Nephron progenitor cell (in vitro differentiated cells): Measurements from ENCODE around the gene ZNF705A.
"Not testable (repeated sequence)": the region's sequence is repeated elsewhere in the genome, so short reads cannot be mapped to it uniquely, and the experiment has no call there.

Source experiments
- DNase-seq: peaks from one replicate; pipeline ENCODE4 v3.0.0; 2021
- H3K27ac Mint-ChIP-seq: 2 replicates; pipeline ENCODE4 v1.8.0; 2021; ENCODE audit warnings: mild to moderate bottlenecking, moderate library complexity, mixed read lengths
- H3K27me3 Mint-ChIP-seq: 2 replicates; pipeline ENCODE4 v1.8.0; 2021; ENCODE audit warnings: mild to moderate bottlenecking, low read depth, mixed read lengths; ENCODE audit not compliant: poor library complexity
- H3K36me3 Mint-ChIP-seq: 2 replicates; pipeline ENCODE4 v1.8.0; 2021; ENCODE audit warnings: low read depth, mixed read lengths
- H3K4me1 Mint-ChIP-seq: 2 replicates; pipeline ENCODE4 v1.8.0; 2021; ENCODE audit warnings: mixed read lengths
- H3K4me3 Mint-ChIP-seq: 2 replicates; pipeline ENCODE4 v1.8.0; 2021; ENCODE audit warnings: mild to moderate bottlenecking, moderate library complexity, mixed read lengths
- H3K9me3 Mint-ChIP-seq: 2 replicates; pipeline ENCODE4 v1.8.0; 2021; ENCODE audit warnings: mild to moderate bottlenecking, moderate library complexity, mixed read lengths
- CTCF ChIP-seq: fragments of 200-600 bp; sonication (generic); IDR thresholded peaks from 2 replicates; pipeline ENCODE4 v1.5.0; 2021; ENCODE audit warnings: antibody characterized with exemption

ZNF705A gene

GRCh38 chr12:8157484-8158198, 826 bp downstream of the ZNF705A start:
- no peaks in the 10 kb centered on the region for H3K4me1 Mint-ChIP-seq
- no peak overlapping the region for H3K4me3 Mint-ChIP-seq
- DNase-seq: no peak
- H3K27ac Mint-ChIP-seq: no peak overlapping the region
- no peaks in the 10 kb centered on the region for H3K36me3 Mint-ChIP-seq
- peaks cover 8% of the 10 kb centered on the region for H3K27me3 Mint-ChIP-seq
- H3K9me3 Mint-ChIP-seq: no peaks in the 10 kb centered on the region
- TF ChIP-seq CTCF: no peak

- H3K27ac Mint-ChIP-seq, H3K36me3 Mint-ChIP-seq, H3K4me3 Mint-ChIP-seq: not testable (repeated sequence)
Observed at GRCh38 chr12:8172911-8173310, 16.1 kb downstream of the ZNF705A start.

GRCh38 chr12:8179989-8180585, 23.3 kb downstream of the ZNF705A start:
- Mint-ChIP-seq H3K9me3 (peaks cover 20% of the 10 kb centered on the region), H3K4me1 (peaks cover 19% of the 10 kb centered on the region), H3K36me3 (peaks cover 11% of the 10 kb centered on the region), H3K4me3 (peak overlapping the region; percentile 76)
- not testable (repeated sequence) for H3K27ac Mint-ChIP-seq, H3K27me3 Mint-ChIP-seq
- peak; percentile 66 for TF ChIP-seq CTCF
- peak; percentile 75 for DNase-seq

More at GRCh38 chr12:8172911-8173310, 16.1 kb downstream of the ZNF705A start:
- not testable (repeated sequence) for H3K4me1 Mint-ChIP-seq, H3K9me3 Mint-ChIP-seq, DNase-seq, H3K27me3 Mint-ChIP-seq

- H3K36me3 Mint-ChIP-seq: peaks cover 11% of the 10 kb centered on the region
- H3K4me1 Mint-ChIP-seq: peaks cover 19% of the 10 kb centered on the region
- peak overlapping the region; percentile 84 for H3K4me3 Mint-ChIP-seq
- DNase-seq, H3K27ac Mint-ChIP-seq, H3K27me3 Mint-ChIP-seq: not testable (repeated sequence)
- peaks cover 20% of the 10 kb centered on the region for H3K9me3 Mint-ChIP-seq
Observed at GRCh38 chr12:8181271-8181670, 24.5 kb downstream of the ZNF705A start.

GRCh38 chr12:8182923-8183322, 26.1 kb downstream of the ZNF705A start:
- not testable (repeated sequence) for H3K27me3 Mint-ChIP-seq, H3K4me3 Mint-ChIP-seq, DNase-seq, H3K27ac Mint-ChIP-seq
- H3K36me3 Mint-ChIP-seq: peaks cover 11% of the 10 kb centered on the region
- H3K9me3 Mint-ChIP-seq: peaks cover 20% of the 10 kb centered on the region
- H3K4me1 Mint-ChIP-seq: peaks cover 27% of the 10 kb centered on the region

GRCh38 chr12:8183346-8183745, 26.5 kb downstream of the ZNF705A start:
- H3K36me3 Mint-ChIP-seq: peaks cover 11% of the 10 kb centered on the region
- DNase-seq, H3K27ac Mint-ChIP-seq, H3K4me3 Mint-ChIP-seq, H3K27me3 Mint-ChIP-seq: not testable (repeated sequence)
- H3K4me1 Mint-ChIP-seq: peaks cover 27% of the 10 kb centered on the region
- peaks cover 20% of the 10 kb centered on the region for H3K9me3 Mint-ChIP-seq

- Mint-ChIP-seq H3K9me3 (peaks cover 20% of the 10 kb centered on the region), H3K36me3 (peaks cover 11% of the 10 kb centered on the region), H3K4me1 (peaks cover 27% of the 10 kb centered on the region)
- not testable (repeated sequence) for H3K27me3 Mint-ChIP-seq, H3K4me3 Mint-ChIP-seq, H3K27ac Mint-ChIP-seq, DNase-seq
Observed at GRCh38 chr12:8184206-8184605, 27.4 kb downstream of the ZNF705A start.

- DNase-seq, H3K4me3 Mint-ChIP-seq, H3K9me3 Mint-ChIP-seq, H3K27ac Mint-ChIP-seq, H3K4me1 Mint-ChIP-seq, H3K27me3 Mint-ChIP-seq: not testable (repeated sequence)
- peaks cover 11% of the 10 kb centered on the region for H3K36me3 Mint-ChIP-seq
Observed at GRCh38 chr12:8188088-8188487, 31.3 kb downstream of the ZNF705A start.

- DNase-seq, H3K27me3 Mint-ChIP-seq, H3K4me3 Mint-ChIP-seq, H3K9me3 Mint-ChIP-seq, H3K36me3 Mint-ChIP-seq, H3K27ac Mint-ChIP-seq, H3K4me1 Mint-ChIP-seq: not testable (repeated sequence)
Observed at GRCh38 chr12:8197685-8198308, 41.0 kb downstream of the ZNF705A start.

GRCh38 chr12:8218711-8219382, 62.0 kb downstream of the ZNF705A start:
- H3K4me1 Mint-ChIP-seq, H3K4me3 Mint-ChIP-seq, H3K27ac Mint-ChIP-seq, H3K27me3 Mint-ChIP-seq, DNase-seq: not testable (repeated sequence)
- Mint-ChIP-seq H3K9me3 (peaks cover 31% of the 10 kb centered on the region), H3K36me3 (peaks cover 20% of the 10 kb centered on the region)

- Mint-ChIP-seq H3K36me3 (peaks cover 32% of the 10 kb centered on the region), H3K9me3 (peaks cover 50% of the 10 kb centered on the region)
- H3K4me3 Mint-ChIP-seq, H3K27me3 Mint-ChIP-seq, H3K27ac Mint-ChIP-seq, H3K4me1 Mint-ChIP-seq, DNase-seq: not testable (repeated sequence)
Observed at GRCh38 chr12:8221375-8221774, 64.6 kb downstream of the ZNF705A start.

GRCh38 chr12:8221844-8222243, 65.0 kb downstream of the ZNF705A start:
- not testable (repeated sequence) for H3K4me1 Mint-ChIP-seq, H3K27ac Mint-ChIP-seq, H3K4me3 Mint-ChIP-seq, H3K27me3 Mint-ChIP-seq, DNase-seq
- Mint-ChIP-seq H3K36me3 (peaks cover 32% of the 10 kb centered on the region), H3K9me3 (peaks cover 50% of the 10 kb centered on the region)
